Measurements from ENCODE around the gene PITX2. TPM values are rescaled to one million over a fixed set of nuclear protein-coding genes. Genes with fewer than 3 reads are reported as not detected.

PITX2 gene
- total and polyA plus RNA-seq, 7 donors = 12.4 to 66.3 (median 49.2) TPM

DNA sequence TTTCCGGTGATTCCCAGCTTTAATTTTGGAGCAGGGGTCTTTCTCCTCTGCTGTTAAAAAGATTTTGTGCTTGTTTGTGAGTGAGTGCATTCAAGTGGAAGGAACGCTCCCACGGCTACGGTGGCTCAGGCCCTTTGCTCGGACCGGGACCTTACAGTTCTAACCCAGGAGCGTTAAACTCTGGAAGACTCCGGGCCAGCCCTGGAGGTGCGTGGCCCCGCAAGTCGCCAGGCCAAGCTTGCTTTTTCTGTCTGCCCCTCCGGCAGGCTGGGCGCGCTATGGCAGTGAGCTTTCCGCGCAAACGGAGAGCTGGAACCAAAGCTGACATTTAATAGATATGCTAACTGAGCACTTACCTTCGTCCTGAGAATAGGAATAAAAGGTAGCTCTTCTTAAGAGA, 18.3 kb upstream of the PITX2 start:
- no peaks in the 10 kb centered on the region for H3K9me3 ChIP-seq
- no peaks in the 10 kb centered on the region for H3K4me1 ChIP-seq
- DNase-seq (no peak), ATAC-seq (no peak)
- H3K4me3 ChIP-seq = no peak overlapping the region
- TF ChIP-seq, protein P1, sequence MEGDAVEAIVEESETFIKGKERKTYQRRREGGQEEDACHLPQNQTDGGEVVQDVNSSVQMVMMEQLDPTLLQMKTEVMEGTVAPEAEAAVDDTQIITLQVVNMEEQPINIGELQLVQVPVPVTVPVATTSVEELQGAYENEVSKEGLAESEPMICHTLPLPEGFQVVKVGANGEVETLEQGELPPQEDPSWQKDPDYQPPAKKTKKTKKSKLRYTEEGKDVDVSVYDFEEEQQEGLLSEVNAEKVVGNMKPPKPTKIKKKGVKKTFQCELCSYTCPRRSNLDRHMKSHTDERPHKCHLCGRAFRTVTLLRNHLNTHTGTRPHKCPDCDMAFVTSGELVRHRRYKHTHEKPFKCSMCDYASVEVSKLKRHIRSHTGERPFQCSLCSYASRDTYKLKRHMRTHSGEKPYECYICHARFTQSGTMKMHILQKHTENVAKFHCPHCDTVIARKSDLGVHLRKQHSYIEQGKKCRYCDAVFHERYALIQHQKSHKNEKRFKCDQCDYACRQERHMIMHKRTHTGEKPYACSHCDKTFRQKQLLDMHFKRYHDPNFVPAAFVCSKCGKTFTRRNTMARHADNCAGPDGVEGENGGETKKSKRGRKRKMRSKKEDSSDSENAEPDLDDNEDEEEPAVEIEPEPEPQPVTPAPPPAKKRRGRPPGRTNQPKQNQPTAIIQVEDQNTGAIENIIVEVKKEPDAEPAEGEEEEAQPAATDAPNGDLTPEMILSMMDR (IDR thresholded peaks at IDR 0.05) = no peak
- H3K27me3 ChIP-seq (ENCODE audit: insufficient read depth in 3 of 3, low read length in 2 of 3) = peaks cover 0 to 7% (median 4%) of the 10 kb centered on the region in 3 donors
- WGBS, 3 donors = 53 to 64% (median 55%) methylated on average over 18 of the region's 18 CpGs
- no peak overlapping the region for H3K27ac ChIP-seq
- H3K36me3 ChIP-seq (ENCODE audit: insufficient read depth in 1 of 2, low read depth in 1 of 2) = no peaks in the 10 kb centered on the region
- intact Hi-C loops (cut with DNase I) = no loop called here

DNA sequence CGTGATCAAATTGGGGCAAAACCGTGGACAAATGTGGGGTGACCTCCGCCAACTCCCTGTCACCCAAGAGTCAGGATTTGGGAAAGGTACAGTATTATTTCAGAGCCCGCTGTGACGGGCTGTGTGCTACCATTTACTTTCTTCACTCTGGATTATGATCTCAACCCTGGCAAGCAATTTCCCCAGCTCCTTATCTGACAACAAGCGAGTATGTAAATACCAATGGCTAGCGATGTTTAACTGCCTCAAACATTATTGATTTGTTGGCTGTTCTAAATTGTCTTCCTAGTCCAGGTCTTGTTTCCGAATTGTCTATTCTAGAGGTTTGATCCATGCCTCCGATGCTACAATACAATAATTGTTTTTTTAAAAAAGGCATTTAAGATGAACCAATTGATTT, 17.7 kb upstream of the PITX2 start:
- ATAC-seq (no peak), DNase-seq (no peak)
- Histone ChIP-seq H3K36me3 (ENCODE audit: insufficient read depth in 1 of 2, low read depth in 1 of 2) (no peaks in the 10 kb centered on the region), H3K4me1 (no peaks in the 10 kb centered on the region), H3K27me3 (ENCODE audit: insufficient read depth in 3 of 3, low read length in 2 of 3) (peaks cover 0 to 7% (median 4%) of the 10 kb centered on the region in 3 donors), H3K9me3 (no peaks in the 10 kb centered on the region), H3K4me3 (no peak overlapping the region), H3K27ac (no peak overlapping the region)
- intact Hi-C loops (cut with DNase I) = no loop called here
- TF ChIP-seq, protein P1 (IDR thresholded peaks at IDR 0.05) = no peak
- WGBS, 3 donors = 61 to 64% (median 64%) methylated on average over 9 of the region's 9 CpGs

DNA sequence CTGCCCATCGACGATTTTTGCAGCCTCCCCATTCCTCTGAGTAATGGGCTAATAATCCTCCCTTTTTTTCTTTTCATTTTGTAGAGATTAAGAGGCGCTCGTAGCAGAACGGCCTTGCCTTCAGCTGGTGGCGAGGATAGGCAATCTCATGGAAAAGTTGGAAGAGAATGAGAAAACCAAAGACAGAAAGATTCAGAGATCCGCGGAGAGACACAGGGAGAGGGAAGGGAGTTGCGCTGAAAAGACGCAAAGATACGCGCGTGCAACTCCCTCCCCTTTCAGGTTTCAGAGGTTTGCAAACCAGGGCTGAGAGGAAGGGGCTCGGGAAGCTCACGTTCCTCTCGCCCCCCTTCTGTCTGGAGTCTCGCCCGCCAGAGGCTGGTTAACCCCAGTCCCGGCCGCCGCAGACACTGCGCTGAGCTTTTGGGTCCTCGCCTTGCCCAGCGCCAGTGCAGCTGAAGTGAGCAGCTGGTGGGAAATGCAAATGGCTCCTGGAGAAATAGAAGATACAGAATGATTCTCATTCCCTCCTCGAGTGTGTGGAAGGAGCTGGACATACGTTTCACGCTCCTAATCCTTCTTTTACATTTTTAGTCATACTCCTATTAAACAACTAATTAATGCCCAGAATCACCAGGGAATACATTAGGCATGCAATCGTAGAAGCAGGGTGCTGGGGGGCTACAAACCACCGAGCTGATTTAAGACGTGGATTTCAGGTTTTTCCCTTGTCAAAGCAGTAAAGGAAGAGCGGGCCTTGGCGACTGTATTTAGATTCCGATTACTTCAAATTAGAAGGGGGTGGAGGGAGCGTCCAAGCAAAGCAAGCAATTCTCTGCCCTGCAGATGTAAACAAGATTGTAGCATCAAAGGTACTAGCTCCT, 16.6 kb upstream of the PITX2 start:
- Histone ChIP-seq H3K4me1 (no peaks in the 10 kb centered on the region), H3K27ac (no peak overlapping the region), H3K4me3 (no peak overlapping the region), H3K36me3 (ENCODE audit: insufficient read depth in 1 of 2, low read depth in 1 of 2) (no peaks in the 10 kb centered on the region), H3K9me3 (no peaks in the 10 kb centered on the region), H3K27me3 (ENCODE audit: insufficient read depth in 3 of 3, low read length in 2 of 3) (peaks cover 0 to 7% (median 4%) of the 10 kb centered on the region in 3 donors)
- intact Hi-C loops (cut with DNase I) = loop anchor here (10.0 kb wide), 3 partner anchors 45 to 995 kb away; no protein-coding TSS in a partner anchor
- TF ChIP-seq, protein P1 (IDR thresholded peaks at IDR 0.05) = no peak
- WGBS, 3 donors = 48 to 57% (median 51%) methylated on average over 34 of the region's 34 CpGs
- ATAC-seq (no peak), DNase-seq (no peak)

DNA sequence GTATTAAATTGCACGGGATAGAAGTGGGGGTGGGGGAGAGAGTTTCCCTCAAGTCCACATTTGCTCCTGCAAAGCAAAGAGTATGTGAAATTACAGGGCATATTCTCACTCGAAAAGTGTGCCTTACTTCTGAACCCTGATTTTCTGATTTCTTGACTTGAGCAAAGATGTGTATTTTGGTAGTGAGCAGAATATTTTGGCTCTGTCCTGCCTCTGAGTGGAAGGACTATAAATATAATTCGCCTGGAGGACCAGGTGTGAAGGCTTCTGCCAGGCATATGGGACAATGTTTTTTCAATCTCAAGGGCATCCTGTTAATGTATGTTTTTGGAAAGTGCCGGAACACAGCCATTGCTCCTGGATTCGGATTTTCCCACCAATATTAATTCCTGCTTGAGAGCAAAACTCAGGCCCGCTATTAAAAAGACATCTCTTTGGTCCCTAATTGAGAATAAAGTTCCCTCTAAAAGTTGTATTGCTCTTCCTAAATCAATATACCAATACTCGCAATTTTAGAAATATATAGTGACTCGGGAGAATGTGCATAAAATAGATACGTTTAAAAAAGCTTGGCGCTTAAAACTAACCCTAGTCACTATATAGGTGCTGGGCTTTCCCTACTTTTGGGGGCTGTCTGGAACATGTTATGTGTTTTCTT, 15.3 kb upstream of the PITX2 start:
- Histone ChIP-seq H3K4me3 (no peak overlapping the region), H3K27me3 (ENCODE audit: insufficient read depth in 3 of 3, low read length in 2 of 3) (peaks cover 0 to 13% (median 7%) of the 10 kb centered on the region in 3 donors), H3K9me3 (no peaks in the 10 kb centered on the region), H3K36me3 (ENCODE audit: insufficient read depth in 1 of 2, low read depth in 1 of 2) (no peaks in the 10 kb centered on the region), H3K4me1 (no peaks in the 10 kb centered on the region), H3K27ac (no peak overlapping the region)
- 48 to 53% (median 49%) methylated on average over 10 of the region's 10 CpGs for WGBS, 3 donors
- TF ChIP-seq, protein P1 (IDR thresholded peaks at IDR 0.05) = no peak
- ATAC-seq (no peak), DNase-seq (no peak)
- intact Hi-C loops (cut with DNase I) = loop anchor here (10.0 kb wide), 3 partner anchors 47 to 997 kb away; no protein-coding TSS in a partner anchor

Measured in psoas muscle (tissue), 8 donors.